AG20443 (cell line): ENCODE data around the gene MRPS34.
"Not testable (repeated sequence)": the region's sequence is repeated elsewhere in the genome, so short reads cannot be mapped to it uniquely, and the experiment has no call there.

Source experiments
- DNase-seq: peaks from one replicate; pipeline ENCODE4 v3.0.0; 2012; ENCODE audit warnings: low spot score, mixed read lengths

Gene MRPS34

GRCh38 chr16:1772908-1773702 lies at the start of gene MRPS34:
TSS of gene MRPS34 (minus strand) at chr16:1773134. CDS start at chr16:1773119, 15 bp downstream.
- peak; percentile 91 for DNase-seq

- no peak for DNase-seq
These were observed 49.1 kb upstream of the MRPS34 start for GRCh38 chr16:1821861-1822611.

- DNase-seq: no peak
These were observed 48.0 kb upstream of the MRPS34 start for GRCh38 chr16:1820946-1821290.

- DNase-seq: no peak
These were observed 47.4 kb upstream of the MRPS34 start for GRCh38 chr16:1820096-1820945.

- no peak for DNase-seq
These were observed 46.7 kb upstream of the MRPS34 start for GRCh38 chr16:1819611-1820010.

- DNase-seq: no peak
These were observed 46.1 kb upstream of the MRPS34 start for GRCh38 chr16:1818873-1819525.

GRCh38 chr16:1818204-1818872 lies 45.4 kb upstream of the MRPS34 start:
- DNase-seq: no peak

- DNase-seq: no peak
These were observed 44.8 kb upstream of the MRPS34 start for GRCh38 chr16:1817716-1818115.

- no peak for DNase-seq
These were observed 44.3 kb upstream of the MRPS34 start for GRCh38 chr16:1817276-1817589.

- no peak for DNase-seq
These were observed 43.7 kb upstream of the MRPS34 start for GRCh38 chr16:1816396-1817275.

GRCh38 chr16:1815461-1815860 lies 42.5 kb upstream of the MRPS34 start:
- DNase-seq: no peak

- peak; percentile 85 for DNase-seq
These were observed 39.8 kb upstream of the MRPS34 start for GRCh38 chr16:1812732-1813163.

GRCh38 chr16:1810536-1810935 lies 37.6 kb upstream of the MRPS34 start:
- DNase-seq: no peak

- no peak for DNase-seq
These were observed 37.2 kb upstream of the MRPS34 start for GRCh38 chr16:1810106-1810505.

- no peak for DNase-seq
These were observed 36.4 kb upstream of the MRPS34 start for GRCh38 chr16:1809281-1809801.

GRCh38 chr16:1808691-1809090 lies 35.8 kb upstream of the MRPS34 start:
- DNase-seq: no peak

GRCh38 chr16:1807626-1808025 lies 34.7 kb upstream of the MRPS34 start:
- no peak for DNase-seq

GRCh38 chr16:1800701-1801100 lies 27.8 kb upstream of the MRPS34 start:
- peak; percentile 64 for DNase-seq

- DNase-seq: not testable (repeated sequence)
These were observed 26.3 kb upstream of the MRPS34 start for GRCh38 chr16:1799263-1799662.
